H9 (cell line): ENCODE measurements around the gene MTMR1. TPM values are rescaled to one million over a fixed set of nuclear protein-coding genes. Genes with fewer than 3 reads are reported as not detected.
A peak's percentile ranks its signal among the peaks of the same experiment; 100 is the strongest.

ENCODE experiments used
- DNase-seq: peaks from one replicate; pipeline ENCODE4 v3.0.0-alpha.2; 2017
- H2AFZ ChIP-seq: one replicate; pipeline ENCODE4 v1.6.1; 2013; ENCODE audit warnings: mild to moderate bottlenecking, low read length, control low read depth, moderate library complexity
- H2AK5ac ChIP-seq: 2 replicates; pipeline ENCODE4 v1.6.1; 2013; ENCODE audit warnings: low read length, control low read depth, mixed read lengths; ENCODE audit not compliant: insufficient read length
- H2BK120ac ChIP-seq: one replicate; pipeline ENCODE4 v1.6.1; 2013; ENCODE audit warnings: low read depth, mild to moderate bottlenecking, low read length, control low read depth, inconsistent platforms; ENCODE audit not compliant: poor library complexity, severe bottlenecking
- H2BK12ac ChIP-seq: 2 replicates; pipeline ENCODE4 v1.6.1; 2013; ENCODE audit warnings: low read length, control low read depth, mixed read lengths, low read depth; ENCODE audit not compliant: insufficient read length
- H2BK15ac ChIP-seq: 2 replicates; pipeline ENCODE4 v1.6.1; 2013; ENCODE audit warnings: low read depth, low read length, control low read depth
- H2BK20ac ChIP-seq: one replicate; pipeline ENCODE4 v1.6.1; 2013; ENCODE audit warnings: low read depth, mild to moderate bottlenecking, low read length, control low read depth, inconsistent platforms; ENCODE audit not compliant: poor library complexity, severe bottlenecking
- H2BK5ac ChIP-seq: 2 replicates; pipeline ENCODE4 v1.6.1; 2013; ENCODE audit warnings: low read length, control low read depth, mixed read lengths; ENCODE audit not compliant: insufficient read length
- H3K14ac ChIP-seq: 2 replicates; pipeline ENCODE4 v1.6.1; 2013; ENCODE audit warnings: low read length, control low read depth; ENCODE audit not compliant: insufficient read depth
- H3K18ac ChIP-seq: 2 replicates; pipeline ENCODE4 v1.6.1; 2013; ENCODE audit warnings: low read depth, mild to moderate bottlenecking, mixed read lengths, low read length, control low read depth; ENCODE audit not compliant: insufficient read length
- H3K23ac ChIP-seq: 2 replicates; pipeline ENCODE4 v1.6.1; 2013; ENCODE audit warnings: low read length, control low read depth, mixed read lengths, low read depth; ENCODE audit not compliant: insufficient read length
- H3K23me2 ChIP-seq: 2 replicates; pipeline ENCODE4 v1.6.1; 2013; ENCODE audit warnings: low read depth, mild to moderate bottlenecking, mixed read lengths, low read length, control low read depth; ENCODE audit not compliant: insufficient read length, poor library complexity, severe bottlenecking
- H3K27ac ChIP-seq: 2 replicates; pipeline ENCODE4 v1.5.1; 2013; ENCODE audit warnings: low read length, control low read depth, mixed read lengths, low read depth; ENCODE audit not compliant: insufficient read length
- H3K27me3 ChIP-seq: 2 replicates; pipeline ENCODE4 v1.6.1; 2013; ENCODE audit warnings: low read length, control low read depth, inconsistent platforms; ENCODE audit not compliant: insufficient read depth
- H3K4ac ChIP-seq: 2 replicates; pipeline ENCODE4 v1.6.1; 2013; ENCODE audit warnings: low read depth, mild to moderate bottlenecking, control low read depth, inconsistent platforms, low read length, moderate library complexity
- H3K4me1 ChIP-seq: 2 replicates; pipeline ENCODE4 v1.6.1; 2013; ENCODE audit warnings: low read length, control low read depth, inconsistent platforms; ENCODE audit not compliant: insufficient read depth
- H3K4me2 ChIP-seq: 2 replicates; pipeline ENCODE4 v1.6.1; 2013; ENCODE audit warnings: low read length, control low read depth, mixed read lengths; ENCODE audit not compliant: insufficient read length, insufficient read depth
- H3K56ac ChIP-seq: 2 replicates; pipeline ENCODE4 v1.6.1; 2013; ENCODE audit warnings: low read depth, mild to moderate bottlenecking, mixed read lengths, low read length, control low read depth; ENCODE audit not compliant: insufficient read length
- H3K79me1 ChIP-seq: 2 replicates; pipeline ENCODE4 v1.6.1; 2013; ENCODE audit warnings: low read depth, mild to moderate bottlenecking, moderate library complexity, low read length, control low read depth, inconsistent platforms; ENCODE audit not compliant: insufficient read depth, poor library complexity, severe bottlenecking
- H3K79me2 ChIP-seq: 2 replicates; pipeline ENCODE4 v1.6.1; 2013; ENCODE audit warnings: low read length, control low read depth, inconsistent platforms; ENCODE audit not compliant: insufficient read depth
- H3K9ac ChIP-seq: 2 replicates; pipeline ENCODE4 v1.6.1; 2013; ENCODE audit warnings: low read length, control low read depth, mixed read lengths; ENCODE audit not compliant: insufficient read length; ENCODE audit errors: extremely low read depth
- H3K9me3 ChIP-seq: one replicate; pipeline ENCODE4 v1.6.1; 2013; ENCODE audit warnings: low read depth, low read length, inconsistent platforms; ENCODE audit not compliant: control insufficient read depth
- H3T11ph ChIP-seq: one replicate; pipeline ENCODE4 v1.6.1; 2013; ENCODE audit warnings: mild to moderate bottlenecking, low read length, control low read depth, inconsistent platforms
- H4K20me1 ChIP-seq: one replicate; pipeline ENCODE4 v1.6.1; 2013; ENCODE audit not compliant: control insufficient read depth, insufficient read length, insufficient read depth
- H4K5ac ChIP-seq: 2 replicates; pipeline ENCODE4 v1.6.1; 2013; ENCODE audit warnings: low read depth, mild to moderate bottlenecking, mixed read lengths, low read length, control low read depth; ENCODE audit not compliant: insufficient read length
- H4K8ac ChIP-seq: replicated peaks from 2 replicates; pipeline ENCODE4 v1.6.1; 2013; ENCODE audit warnings: low read length, control low read depth, mixed read lengths, low read depth; ENCODE audit not compliant: insufficient read length
- H4K91ac ChIP-seq: 2 replicates; pipeline ENCODE4 v1.6.1; 2013; ENCODE audit warnings: low read depth, mild to moderate bottlenecking, moderate library complexity, mixed read lengths, low read length, control low read depth; ENCODE audit not compliant: insufficient read length
- H3K27ac Mint-ChIP-seq, 3 experiments: 2 replicates in 2 of 3; 3 replicates in 1 of 3; pipeline ENCODE4 v1.8.0; 2020 to 2021; ENCODE audit warnings: mixed read lengths in 3 of 3, mild to moderate bottlenecking in 1 of 3, moderate library complexity in 1 of 3
- H3K27me3 Mint-ChIP-seq: 2 replicates; pipeline ENCODE4 v1.8.0; 2021; ENCODE audit warnings: low read depth, mild to moderate bottlenecking, moderate library complexity, mixed read lengths
- H3K36me3 Mint-ChIP-seq, 3 experiments: 2 replicates in 2 of 3; 3 replicates in 1 of 3; pipeline ENCODE4 v1.8.0; 2020 to 2021; ENCODE audit warnings: low read depth in 3 of 3, mixed read lengths in 3 of 3; ENCODE audit not compliant: insufficient read depth in 1 of 3
- H3K4me1 Mint-ChIP-seq, 2 experiments: 2 replicates each; pipeline ENCODE4 v1.8.0; 2020; ENCODE audit warnings: mixed read lengths in 2 of 2
- H3K4me3 Mint-ChIP-seq, 2 experiments: 2 replicates in 1 of 2; 3 replicates in 1 of 2; pipeline ENCODE4 v1.8.0; 2020 to 2021; ENCODE audit warnings: mild to moderate bottlenecking in 2 of 2, mixed read lengths in 2 of 2, moderate library complexity in 1 of 2
- H3K9me3 Mint-ChIP-seq, 2 experiments: 2 replicates in 1 of 2; 3 replicates in 1 of 2; pipeline ENCODE4 v1.8.0; 2020; ENCODE audit warnings: mild to moderate bottlenecking in 2 of 2, mixed read lengths in 2 of 2, moderate library complexity in 1 of 2
- CTCF ChIP-seq: fragments of 200-600 bp; sonication (generic); conservative IDR thresholded peaks from 3 replicates; pipeline ENCODE4 v1.8.0; 2021; ENCODE audit warnings: antibody characterized with exemption, mild to moderate bottlenecking
- WGBS: extraction: QIAGEN DNeasy Blood & Tissue Kit; methylation state at CpG from one replicate; pipeline ENCODE4 v1.1.7; 2013; ENCODE audit warnings: missing lambda C conversion rate, low lambda C conversion rate, mixed read lengths; ENCODE audit not compliant: insufficient read length; ENCODE audit errors: extremely low coverage; 5-methylcytosine and 5-hydroxymethylcytosine counted together
- total RNA-seq: library from RNA; stranded (reverse); gene quantifications from 2 replicates; pipeline ENCODE4 v1.2.1, GENCODE V29; 2021

The MTMR1 gene
- total RNA-seq, 1 experiment from 2014 or later: 25.2 TPM

- Histone ChIP-seq H3K23me2 (peaks cover 3% of the 10 kb centered on the region), H2BK12ac (no peak overlapping the region), H2BK5ac (no peak overlapping the region), H3T11ph (no peak overlapping the region), H2BK15ac (no peak overlapping the region), H3K9me3 (no peaks in the 10 kb centered on the region), H3K27me3 (no peaks in the 10 kb centered on the region), H4K5ac (no peak overlapping the region), H4K20me1 (no peaks in the 10 kb centered on the region), H3K4me1 (no peaks in the 10 kb centered on the region; the same call in 1 of the 2 replicates), H3K18ac (no peak overlapping the region), H3K23ac (no peak overlapping the region), H3K79me2 (no peaks in the 10 kb centered on the region), H3K56ac (no peak overlapping the region), H3K14ac (no peak overlapping the region), H2BK120ac (no peak overlapping the region), H3K4me2 (no peak overlapping the region), H3K9ac (no peak overlapping the region), H2BK20ac (no peak overlapping the region), H4K91ac (no peak overlapping the region), H2AK5ac (no peak overlapping the region), H2AFZ (no peak overlapping the region), H3K27ac (no peak overlapping the region), H3K4ac (no peak overlapping the region), H3K79me1 (no peaks in the 10 kb centered on the region), H4K8ac (no peak overlapping the region)
- no peak for TF ChIP-seq CTCF
- H3K27ac Mint-ChIP-seq: peak overlapping the region in 1 of 3 experiments; percentile 83; a peak in 2 of 7 replicates
- WGBS: no CpG with 5 or more reads among the region's 18 CpGs
- DNase-seq: no peak
- peaks cover 28 to 45% (median 33%) of the 10 kb centered on the region in 3 experiments for H3K36me3 Mint-ChIP-seq
- H3K4me3 Mint-ChIP-seq: no peak overlapping the region
- peaks cover 2% of the 10 kb centered on the region for H3K27me3 Mint-ChIP-seq
- peaks cover 63 to 73% of the 10 kb centered on the region in 2 experiments for H3K9me3 Mint-ChIP-seq
- peaks cover 25% of the 10 kb centered on the region in 2 experiments for H3K4me1 Mint-ChIP-seq
Measured at GRCh38 chrX:150775569-150776350, 82.6 kb downstream of the MTMR1 start.
